Activated naive CD8-positive, alpha-beta T cell treated with anti-CD3 and anti-CD28 coated beads, Interleukin-2, amount 50 U/mL, for 24 hours (primary cell): Measurements from ENCODE around the gene PRPF6.
"Not testable (repeated sequence)": the region's sequence is repeated elsewhere in the genome, so short reads cannot be mapped to it uniquely, and the experiment has no call there.

Experiments
- ATAC-seq: fragments of 150-1000 bp; cut with Tn5 transposase; one replicate; pipeline ENCODE4 v1.10.0; 2021
- DNase-seq: peaks from one replicate; pipeline ENCODE4 v3.0.0; 2021
- H3K27ac Mint-ChIP-seq: one replicate; pipeline ENCODE4 v1.8.0; 2021; ENCODE audit warnings: mild to moderate bottlenecking, mixed read lengths
- H3K27me3 Mint-ChIP-seq: one replicate; pipeline ENCODE4 v1.8.0; 2021; ENCODE audit warnings: mixed read lengths
- H3K36me3 Mint-ChIP-seq: one replicate; pipeline ENCODE4 v1.8.0; 2021; ENCODE audit warnings: low read depth, mixed read lengths
- H3K4me1 Mint-ChIP-seq: one replicate; pipeline ENCODE4 v1.8.0; 2021; ENCODE audit warnings: mixed read lengths
- H3K4me3 Mint-ChIP-seq: one replicate; pipeline ENCODE4 v1.8.0; 2021; ENCODE audit warnings: mild to moderate bottlenecking, moderate library complexity, mixed read lengths
- H3K9me3 Mint-ChIP-seq: one replicate; pipeline ENCODE4 v1.8.0; 2021; ENCODE audit warnings: mixed read lengths

The PRPF6 gene

DNA sequence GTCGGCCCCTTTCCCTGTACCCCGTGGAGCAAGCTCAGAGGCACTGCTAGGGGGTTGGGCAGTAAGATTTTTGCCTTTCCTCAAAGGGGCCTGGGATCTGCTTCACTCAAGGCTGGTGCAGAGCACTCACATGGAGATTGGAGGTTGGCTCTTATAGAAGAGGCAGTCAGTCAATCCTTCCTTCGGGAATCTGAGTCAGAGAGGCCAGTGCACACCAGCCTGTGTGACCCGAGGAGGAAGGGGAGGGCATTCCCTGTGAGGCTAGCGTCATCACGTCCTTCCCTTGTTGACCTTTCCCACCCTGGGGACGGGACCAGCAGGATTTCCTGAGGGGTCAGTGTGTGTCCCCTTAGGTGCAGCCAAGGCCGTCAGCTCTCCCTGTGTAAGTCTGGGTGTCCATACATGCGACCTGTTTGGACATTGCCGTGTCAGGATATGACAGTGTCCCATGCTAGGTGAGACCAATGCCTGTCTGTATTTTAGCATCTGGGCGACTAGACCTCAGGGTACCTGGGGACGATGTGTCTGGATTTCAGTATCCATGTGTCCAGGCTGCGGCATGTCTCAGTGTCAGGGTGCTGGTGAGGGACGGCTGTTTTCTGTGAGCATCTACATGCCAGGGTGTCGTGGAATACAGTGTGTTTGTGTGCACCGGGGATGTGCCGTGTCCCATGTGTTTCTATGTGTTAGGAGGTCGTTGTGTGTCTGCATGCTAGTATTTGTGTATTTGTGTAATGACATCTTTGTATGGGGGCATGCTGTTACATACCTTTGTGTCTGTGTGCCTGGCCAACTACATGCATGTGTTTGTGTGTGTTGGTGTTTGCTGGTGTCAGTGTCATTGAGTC lies 8.4 kb upstream of the PRPF6 start:
- Mint-ChIP-seq H3K36me3 (peaks cover 23% of the 10 kb centered on the region), H3K27me3 (no peaks in the 10 kb centered on the region), H3K27ac (no peak overlapping the region), H3K4me1 (peaks cover 34% of the 10 kb centered on the region), H3K4me3 (no peak overlapping the region), H3K9me3 (no peaks in the 10 kb centered on the region)
- ATAC-seq (no peak), DNase-seq (no peak)

DNA sequence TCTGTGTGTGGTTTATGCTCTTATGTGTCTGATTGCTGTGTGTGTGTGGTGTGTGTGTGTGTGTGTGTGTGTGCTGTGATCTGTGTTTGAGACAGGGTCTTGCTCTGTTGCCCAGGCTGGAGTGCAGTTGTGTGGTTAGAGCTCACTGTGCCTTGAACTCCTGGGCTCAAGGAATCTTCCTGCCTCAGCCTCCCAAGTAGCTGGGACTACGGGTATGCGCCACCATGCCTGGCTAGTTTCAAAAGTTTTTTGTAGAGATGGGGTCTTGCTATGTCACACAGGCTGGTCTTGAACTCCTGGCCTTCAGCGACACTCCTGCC lies 7.8 kb upstream of the PRPF6 start:
- ATAC-seq = no peak
- Mint-ChIP-seq H3K4me3 (no peak overlapping the region), H3K27ac (no peak overlapping the region)

DNA sequence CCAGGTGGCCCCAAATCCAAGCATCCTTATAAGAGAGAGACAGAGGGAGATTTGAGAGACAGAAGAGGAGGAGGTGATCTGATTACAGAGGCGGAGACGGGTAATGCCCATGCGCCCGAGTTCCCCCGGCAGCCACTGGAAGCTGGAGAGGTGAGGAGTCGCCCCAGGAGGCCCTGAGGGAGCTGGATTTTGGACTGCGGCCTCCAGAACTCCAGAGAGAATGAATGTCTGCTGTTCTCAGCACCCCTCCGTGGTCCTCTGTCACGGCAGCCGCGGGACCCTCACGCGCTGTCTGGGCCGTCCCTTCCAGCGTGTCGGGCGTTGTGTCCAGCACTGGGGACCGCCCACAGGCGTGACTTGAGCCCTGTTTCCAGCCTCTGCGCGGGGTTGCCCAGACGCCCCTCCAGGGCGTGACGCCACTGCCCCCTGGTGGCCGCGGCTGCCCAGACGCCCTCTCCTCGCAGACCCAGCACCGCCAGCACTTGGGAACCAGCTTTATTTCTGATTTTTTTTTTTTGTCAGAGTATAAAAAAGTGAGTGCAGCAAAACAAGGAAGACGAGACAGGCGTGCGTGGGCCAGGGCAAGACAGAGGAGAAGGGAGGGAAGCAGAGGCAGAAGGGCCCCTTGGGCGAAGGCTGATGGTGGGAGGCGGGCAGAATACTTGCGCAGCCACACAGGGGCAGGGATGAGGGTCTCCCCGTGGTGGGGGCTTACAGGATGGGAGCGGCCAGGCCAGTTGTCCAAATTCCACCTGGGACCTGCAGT lies 7.1 kb upstream of the PRPF6 start:
- peaks cover 22% of the 10 kb centered on the region for H3K36me3 Mint-ChIP-seq
- no peak overlapping the region for H3K27ac Mint-ChIP-seq
- H3K4me3 Mint-ChIP-seq = no peak overlapping the region
- no peaks in the 10 kb centered on the region for H3K27me3 Mint-ChIP-seq
- ATAC-seq (peak; percentile 31), DNase-seq (peak; percentile 89)
- peaks cover 39% of the 10 kb centered on the region for H3K4me1 Mint-ChIP-seq
- H3K9me3 Mint-ChIP-seq = no peaks in the 10 kb centered on the region

More for the DNA sequence above, 7.8 kb upstream of the PRPF6 start:
- Mint-ChIP-seq H3K36me3 (peaks cover 23% of the 10 kb centered on the region), H3K27me3 (no peaks in the 10 kb centered on the region), H3K4me1 (peaks cover 40% of the 10 kb centered on the region), H3K9me3 (no peaks in the 10 kb centered on the region)
- DNase-seq = no peak

DNA sequence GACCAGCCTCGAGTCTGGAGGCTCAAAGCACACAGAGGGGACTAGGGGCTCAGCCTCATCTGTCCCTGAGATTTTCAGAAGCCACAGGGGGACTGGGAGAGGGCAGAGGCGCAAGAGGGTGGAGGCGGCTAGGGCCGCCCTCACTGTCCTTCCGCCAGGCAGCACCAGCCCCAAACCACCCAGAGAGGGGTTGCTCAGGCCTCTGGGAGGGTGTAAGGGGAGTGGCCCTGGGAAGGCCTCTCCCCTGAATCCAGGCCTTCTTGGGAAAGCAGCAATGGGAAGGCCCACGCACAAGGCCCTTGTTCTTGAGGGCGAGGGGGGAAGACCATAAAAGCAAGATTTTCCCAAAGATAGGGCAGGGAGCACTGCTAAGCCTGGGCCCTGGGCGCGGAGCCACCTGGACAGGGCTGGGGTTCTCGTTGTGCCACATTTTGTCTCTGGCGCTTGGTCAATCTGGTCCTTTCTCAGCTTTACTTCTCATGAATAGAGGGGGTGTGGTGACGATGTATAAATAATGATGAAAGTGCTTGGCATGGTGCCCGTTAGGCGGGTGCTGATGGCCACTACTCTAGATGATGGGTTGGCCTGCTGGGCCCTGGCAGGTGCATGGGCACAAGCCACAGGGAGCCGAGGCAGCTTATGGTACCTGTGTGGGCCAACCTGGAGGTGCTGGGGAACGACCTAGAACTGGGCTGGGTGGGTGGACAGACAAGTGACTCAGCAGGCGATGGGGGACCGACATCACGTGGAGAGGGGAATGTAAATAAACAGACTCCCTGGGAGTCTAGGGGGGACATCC lies 6.3 kb upstream of the PRPF6 start:
- no peaks in the 10 kb centered on the region for H3K9me3 Mint-ChIP-seq
- no peaks in the 10 kb centered on the region for H3K27me3 Mint-ChIP-seq
- H3K4me1 Mint-ChIP-seq = peaks cover 36% of the 10 kb centered on the region
- no peak overlapping the region for H3K27ac Mint-ChIP-seq
- DNase-seq (no peak), ATAC-seq (no peak)
- peaks cover 20% of the 10 kb centered on the region for H3K36me3 Mint-ChIP-seq
- no peak overlapping the region for H3K4me3 Mint-ChIP-seq

DNA sequence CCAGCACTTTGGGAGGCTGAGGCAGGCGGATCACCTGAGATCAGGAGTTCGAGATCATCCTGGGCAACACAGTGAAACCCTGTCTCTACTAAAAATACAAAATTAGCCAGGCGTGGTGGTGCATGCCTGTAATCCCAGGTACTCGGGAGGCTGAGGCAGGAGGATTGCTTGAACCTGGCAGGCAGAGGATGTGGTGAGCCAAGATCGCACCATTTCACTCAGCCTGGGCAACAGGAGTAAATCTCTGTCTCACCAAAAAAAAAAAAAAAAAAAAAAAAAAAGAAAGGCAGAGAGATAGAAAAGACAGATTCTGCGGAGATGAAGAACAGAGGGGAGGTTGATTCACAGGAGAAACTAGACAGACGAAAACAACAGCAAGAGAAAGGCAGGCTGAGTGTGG lies 4.4 kb upstream of the PRPF6 start:
- Mint-ChIP-seq H3K36me3 (peaks cover 20% of the 10 kb centered on the region), H3K27ac (peak overlapping the region; percentile 12), H3K4me1 (peaks cover 49% of the 10 kb centered on the region)
- not testable (repeated sequence) for H3K9me3 Mint-ChIP-seq, H3K4me3 Mint-ChIP-seq, H3K27me3 Mint-ChIP-seq, ATAC-seq, DNase-seq

DNA sequence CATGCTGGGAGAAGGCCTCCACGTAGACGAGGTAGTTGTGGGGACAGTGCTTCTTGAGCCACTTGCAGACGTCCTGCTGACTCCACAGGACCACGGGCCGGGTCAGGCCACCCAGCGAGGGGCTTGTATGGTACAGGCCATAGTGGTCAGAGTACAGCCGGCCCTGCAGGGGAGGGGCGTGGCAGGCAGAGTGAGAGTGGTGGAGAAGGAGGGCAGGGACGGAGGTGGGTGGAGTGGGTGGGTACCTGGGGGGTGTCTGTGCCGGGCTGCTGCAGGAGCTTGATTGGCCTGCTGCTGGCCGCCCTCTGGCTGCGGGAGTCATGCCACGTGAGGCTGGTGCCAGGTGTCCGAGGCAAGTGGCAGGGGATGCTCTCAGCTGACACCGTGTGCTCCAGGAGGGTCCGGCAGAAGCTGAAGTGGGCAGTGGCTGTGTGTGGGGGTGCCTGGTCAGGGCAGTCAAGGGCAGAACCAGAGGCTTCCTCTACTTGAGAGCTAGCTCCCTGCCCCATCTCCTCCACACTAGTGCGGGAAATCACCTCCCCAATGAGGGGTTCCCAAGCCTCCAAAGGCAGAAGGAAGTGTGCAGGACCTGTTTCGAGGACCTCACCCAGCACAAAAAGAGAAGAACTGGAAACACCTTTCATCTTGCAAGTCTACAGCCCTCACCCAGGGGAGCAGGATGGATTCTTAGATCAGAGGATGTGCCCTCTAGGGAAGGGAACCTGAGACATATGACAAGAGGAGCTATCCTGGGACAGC lies 3.8 kb upstream of the PRPF6 start:
- peak overlapping the region; percentile 77 for H3K4me3 Mint-ChIP-seq
- H3K9me3 Mint-ChIP-seq = no peaks in the 10 kb centered on the region
- H3K27ac Mint-ChIP-seq = peak overlapping the region; percentile 84
- DNase-seq = no peak
- H3K4me1 Mint-ChIP-seq = peaks cover 54% of the 10 kb centered on the region
- H3K27me3 Mint-ChIP-seq = no peaks in the 10 kb centered on the region
- peaks cover 22% of the 10 kb centered on the region for H3K36me3 Mint-ChIP-seq
- ATAC-seq = no peak

DNA sequence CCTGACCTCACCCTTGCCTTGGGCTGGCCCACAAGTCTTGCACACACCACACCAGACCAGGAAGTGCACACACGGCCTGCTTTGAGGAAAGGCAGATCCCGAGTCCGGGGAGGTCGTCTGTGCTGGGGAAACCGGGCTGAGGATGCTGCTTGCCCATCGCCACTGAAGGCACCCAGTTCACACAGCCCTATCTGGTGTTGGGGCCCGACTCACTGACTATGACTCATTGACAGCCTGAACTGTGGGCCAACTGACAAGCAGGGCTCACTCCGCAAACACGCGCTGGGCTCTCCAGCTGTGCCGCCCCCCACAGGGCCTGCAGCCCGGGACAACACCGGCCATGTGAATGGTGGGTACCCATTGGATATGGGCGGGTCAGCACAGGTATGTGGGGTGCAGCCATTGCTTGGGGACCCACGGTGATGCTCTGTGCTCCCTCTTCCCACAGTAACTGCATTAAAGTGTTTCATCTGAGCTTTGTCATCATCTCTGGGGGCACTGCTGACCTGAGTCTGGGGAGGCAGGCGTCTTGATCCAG lies 3.1 kb upstream of the PRPF6 start:
- Mint-ChIP-seq H3K27ac (peak overlapping the region; percentile 84), H3K27me3 (no peaks in the 10 kb centered on the region), H3K36me3 (peaks cover 26% of the 10 kb centered on the region), H3K4me1 (peaks cover 60% of the 10 kb centered on the region), H3K9me3 (no peaks in the 10 kb centered on the region), H3K4me3 (peak overlapping the region; percentile 77)
- ATAC-seq = peak; percentile 59
- DNase-seq = peak; percentile 74

DNA sequence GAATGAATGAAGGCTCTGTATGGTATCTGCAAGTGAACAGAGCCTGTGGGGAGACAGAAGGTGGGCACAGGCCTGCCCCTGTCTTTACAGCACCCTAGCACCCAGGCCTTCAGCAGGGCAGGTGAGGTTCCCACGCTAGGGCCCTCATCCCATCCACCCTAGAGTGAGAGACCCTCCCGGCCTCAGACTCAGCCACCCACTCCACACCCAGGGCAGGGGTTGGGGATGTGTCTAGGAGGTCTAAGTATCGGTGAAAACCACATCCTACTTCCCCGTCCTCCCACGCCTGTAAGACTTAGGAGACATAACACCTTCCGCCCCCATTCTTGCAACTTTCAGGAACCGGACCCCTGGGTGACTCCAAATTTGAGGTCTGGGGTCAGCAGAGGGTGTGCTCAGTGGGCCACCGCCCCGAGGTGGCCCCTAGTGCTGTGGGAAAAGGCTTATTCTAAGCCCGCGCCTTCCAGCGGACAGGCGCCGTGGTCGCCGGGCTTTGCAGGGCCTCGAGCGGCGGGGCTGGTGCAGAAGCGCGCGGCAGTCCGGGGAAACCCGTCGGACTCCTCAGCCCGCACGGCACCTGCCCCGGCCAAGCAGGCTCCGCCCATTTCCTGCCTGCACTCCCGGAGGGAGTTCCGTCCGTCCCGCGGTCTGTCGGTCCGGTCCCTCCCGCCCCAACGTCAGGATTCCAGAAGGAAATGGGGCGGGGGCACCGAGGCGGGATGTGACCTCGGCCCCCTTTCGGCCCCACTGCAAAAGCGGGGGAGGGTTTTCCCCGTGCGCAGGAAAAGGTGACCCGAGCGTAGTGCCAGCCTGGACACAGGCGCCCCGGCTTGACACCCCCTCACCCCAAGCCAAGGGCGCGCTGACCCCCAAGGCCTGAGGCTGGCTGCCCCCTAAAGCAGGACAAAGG lies 2.4 kb upstream of the PRPF6 start:
- no peaks in the 10 kb centered on the region for H3K9me3 Mint-ChIP-seq
- DNase-seq (peak; percentile 82), ATAC-seq (peak; percentile 4)
- H3K36me3 Mint-ChIP-seq = peaks cover 30% of the 10 kb centered on the region
- H3K4me1 Mint-ChIP-seq = peaks cover 62% of the 10 kb centered on the region
- no peaks in the 10 kb centered on the region for H3K27me3 Mint-ChIP-seq
- H3K27ac Mint-ChIP-seq = peak overlapping the region; percentile 84
- peak overlapping the region; percentile 77 for H3K4me3 Mint-ChIP-seq

DNA sequence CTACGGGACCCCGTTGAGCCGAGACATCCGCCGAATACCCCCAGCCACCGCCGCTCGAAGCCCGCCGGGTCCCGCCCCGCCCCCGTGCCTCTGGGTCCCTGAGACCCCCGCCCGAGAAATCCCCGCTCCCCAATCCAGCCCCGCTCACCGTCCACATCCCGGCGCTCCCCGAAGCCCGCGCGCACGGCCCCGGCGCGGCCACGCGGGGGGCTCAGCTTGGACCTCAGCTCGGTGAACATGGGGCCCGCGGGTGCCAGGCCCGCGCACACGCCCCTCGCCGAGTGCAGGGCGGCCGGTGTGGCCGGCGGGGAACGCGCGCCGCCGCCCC lies 1.7 kb upstream of the PRPF6 start:
- ATAC-seq (no peak), DNase-seq (no peak)
- peaks cover 57% of the 10 kb centered on the region for H3K4me1 Mint-ChIP-seq
- H3K4me3 Mint-ChIP-seq = peak overlapping the region; percentile 77
- no peaks in the 10 kb centered on the region for H3K9me3 Mint-ChIP-seq
- H3K27ac Mint-ChIP-seq = peak overlapping the region; percentile 84
- peaks cover 28% of the 10 kb centered on the region for H3K36me3 Mint-ChIP-seq
- H3K27me3 Mint-ChIP-seq = no peaks in the 10 kb centered on the region

DNA sequence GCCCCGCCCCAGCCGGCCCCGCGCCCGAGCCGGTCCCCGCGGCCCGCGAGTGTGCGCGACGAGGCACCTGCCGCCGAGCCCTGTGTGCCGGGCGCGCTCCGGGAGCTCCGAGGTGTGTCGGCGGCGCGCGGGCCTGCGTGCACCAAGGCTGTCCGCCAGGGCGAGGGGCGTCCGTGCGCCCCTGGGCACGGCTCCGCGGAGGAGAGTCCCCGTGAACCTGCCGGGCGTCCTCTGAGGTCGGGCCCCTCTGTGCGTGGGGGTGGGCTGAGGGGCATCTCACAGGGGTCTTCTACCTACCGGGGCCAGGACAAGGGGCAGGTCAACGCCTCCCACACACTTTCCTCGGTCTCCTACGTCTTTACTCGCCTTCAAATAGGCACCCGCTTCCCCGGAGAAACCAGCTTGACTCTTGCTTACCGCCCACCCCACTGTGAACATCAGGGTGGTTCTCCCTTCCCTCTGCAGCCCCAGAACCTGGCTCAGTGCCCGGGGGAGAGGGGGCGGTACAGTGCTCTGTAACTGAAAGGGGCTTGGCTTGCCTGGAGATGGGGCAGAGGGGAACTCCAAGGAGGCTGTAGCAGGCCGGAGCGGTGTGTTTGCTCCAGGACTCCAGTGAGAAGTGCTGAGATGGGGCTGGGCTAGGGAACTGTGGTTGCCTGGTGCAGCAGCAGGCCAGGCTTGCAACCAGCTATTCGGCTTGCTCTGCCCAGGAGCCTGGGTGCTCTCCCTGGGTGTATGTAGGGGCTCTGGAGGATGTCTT lies 1.2 kb upstream of the PRPF6 start, which contains the start of gene SAMD10:
Gene SAMD10, minus strand, starts transcription at position 86 of the 760 bp plus-strand sequence. CDS start 175 bp downstream, outside the sequence.
- peak within 1 kb of the TSS; percentile 98 for H3K27ac Mint-ChIP-seq
- DNase-seq (peak; percentile 93), ATAC-seq (peak; percentile 65)
- no peaks in the 10 kb centered on the region for H3K9me3 Mint-ChIP-seq
- H3K4me3 Mint-ChIP-seq = peak within 1 kb of the TSS; percentile 96
- H3K36me3 Mint-ChIP-seq = peaks cover 31% of the 10 kb centered on the region
- H3K27me3 Mint-ChIP-seq = no peaks in the 10 kb centered on the region
- peaks cover 57% of the 10 kb centered on the region for H3K4me1 Mint-ChIP-seq

DNA sequence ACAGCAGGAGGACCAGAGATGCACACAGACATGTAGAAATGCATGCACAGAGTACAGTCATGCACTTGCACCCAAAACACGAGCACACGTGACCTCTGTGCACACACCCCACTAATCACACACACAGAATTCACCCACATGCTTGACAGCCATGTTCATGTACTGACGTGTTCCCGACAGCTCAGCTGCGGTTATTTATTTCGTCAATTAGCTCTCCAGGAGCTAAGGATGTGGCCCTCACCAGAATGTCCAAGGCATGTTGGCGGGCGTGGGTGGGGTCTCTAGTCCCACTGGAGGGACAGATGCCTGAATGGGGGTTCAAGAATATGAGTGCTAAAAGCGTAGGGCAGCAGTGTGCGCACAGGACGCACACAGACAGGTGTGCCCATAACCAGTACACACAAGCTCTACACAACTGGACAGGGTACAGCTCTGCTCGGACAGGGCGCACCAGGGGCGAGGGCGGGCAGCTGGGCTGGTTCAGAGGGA lies 571 bp upstream of the PRPF6 start:
- ATAC-seq = peak; percentile 17
- H3K4me1 Mint-ChIP-seq = peaks cover 57% of the 10 kb centered on the region
- peak; percentile 42 for DNase-seq
- no peaks in the 10 kb centered on the region for H3K9me3 Mint-ChIP-seq
- no peaks in the 10 kb centered on the region for H3K27me3 Mint-ChIP-seq
- H3K36me3 Mint-ChIP-seq = peaks cover 32% of the 10 kb centered on the region
- peak overlapping the region; percentile 96 for H3K4me3 Mint-ChIP-seq
- H3K27ac Mint-ChIP-seq = peak overlapping the region; percentile 98

DNA sequence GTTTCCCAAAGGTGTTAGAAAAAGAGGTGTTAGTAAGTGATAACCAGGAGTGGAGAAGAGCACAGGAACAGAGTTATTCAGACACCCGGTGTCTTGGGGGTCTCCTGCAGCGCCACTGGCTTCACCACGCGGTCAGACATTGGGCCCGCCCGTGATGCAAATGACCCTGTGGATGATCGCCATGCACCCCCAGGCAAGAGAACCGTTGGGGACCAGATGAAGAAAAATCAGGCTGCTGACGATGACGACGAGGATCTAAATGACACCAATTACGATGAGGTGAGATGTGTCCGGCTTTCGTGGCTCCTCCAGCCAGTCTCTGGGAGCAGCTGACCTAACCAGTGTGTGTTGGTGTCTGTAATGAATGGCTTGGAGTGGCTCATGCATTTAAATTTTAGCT lies 2.0 kb downstream of the PRPF6 start:
- DNase-seq (no peak), ATAC-seq (no peak)
- peaks cover 31% of the 10 kb centered on the region for H3K36me3 Mint-ChIP-seq
- H3K4me1 Mint-ChIP-seq = peaks cover 36% of the 10 kb centered on the region
- peak overlapping the region; percentile 57 for H3K4me3 Mint-ChIP-seq
- H3K9me3 Mint-ChIP-seq = no peaks in the 10 kb centered on the region
- no peaks in the 10 kb centered on the region for H3K27me3 Mint-ChIP-seq
- H3K27ac Mint-ChIP-seq = peak overlapping the region; percentile 67
